ENCODE results near the gene ENTPD3. TPM values are rescaled to one million over a fixed set of nuclear protein-coding genes. Genes with fewer than 3 reads are reported as not detected.

Gene ENTPD3
- total RNA-seq, 1 experiment from 2014 or later: not detected

GRCh38 chr3:40407611-40408010 is 20.6 kb downstream of the ENTPD3 start:
- no peak overlapping the region for H3K18ac ChIP-seq (ENCODE audit: insufficient read length, low read depth, low read length)
- H3K79me2 ChIP-seq (ENCODE audit: insufficient read depth, low read length): no peaks in the 10 kb centered on the region
- no peaks in the 10 kb centered on the region for H3K79me1 ChIP-seq (ENCODE audit: insufficient read depth, low read depth, low read length, poor library complexity, severe bottlenecking)
- no peak overlapping the region for H4K8ac ChIP-seq (replicated peaks; ENCODE audit: insufficient read length, low read depth, low read length)
- no peak overlapping the region for H3K4ac ChIP-seq (ENCODE audit: low read depth, low read length)
- H3K23ac ChIP-seq (ENCODE audit: insufficient read length, low read depth, low read length): no peak overlapping the region
- no peaks in the 10 kb centered on the region for H3K23me2 ChIP-seq (ENCODE audit: insufficient read length, low read depth, low read length, poor library complexity, severe bottlenecking)
- no peaks in the 10 kb centered on the region for H4K20me1 ChIP-seq (ENCODE audit: control insufficient read depth, insufficient read depth, insufficient read length)
- H3K36me3 Mint-ChIP-seq (ENCODE audit: insufficient read depth in 1 of 3, low read depth in 3 of 3): no peaks in the 10 kb centered on the region
- no peak overlapping the region for H2BK120ac ChIP-seq (ENCODE audit: low read depth, low read length, poor library complexity, severe bottlenecking)
- no peak overlapping the region for H3K4me2 ChIP-seq (ENCODE audit: insufficient read depth, insufficient read length, low read length)
- H2BK20ac ChIP-seq (ENCODE audit: low read depth, low read length, poor library complexity, severe bottlenecking): no peak overlapping the region
- no peak overlapping the region for H3K27ac ChIP-seq (ENCODE audit: insufficient read length, low read depth, low read length)
- no peak overlapping the region for H4K5ac ChIP-seq (ENCODE audit: insufficient read length, low read depth, low read length)
- H3T11ph ChIP-seq (ENCODE audit: low read length): no peak overlapping the region
- H3K9ac ChIP-seq (ENCODE audit: extremely low read depth, insufficient read length, low read length): no peak overlapping the region
- 0 out of 2 replicates have a peak, but pooled peaks cover 1% of the 10 kb centered on the region for H3K27me3 Mint-ChIP-seq (ENCODE audit: low read depth)
- no peak overlapping the region for H3K14ac ChIP-seq (ENCODE audit: insufficient read depth, low read length)
- H3K4me1 Mint-ChIP-seq: 0 out of 4 replicates have a peak, but pooled peaks cover 0 to 3% of the 10 kb centered on the region in 2 experiments
- no peak overlapping the region for H2BK5ac ChIP-seq (ENCODE audit: insufficient read length, low read length)
- no peaks in the 10 kb centered on the region for H3K27me3 ChIP-seq (ENCODE audit: insufficient read depth, low read length)
- no peaks in the 10 kb centered on the region for H3K9me3 ChIP-seq (ENCODE audit: control insufficient read depth, low read depth, low read length)
- no peak overlapping the region for H3K56ac ChIP-seq (ENCODE audit: insufficient read length, low read depth, low read length)
- DNase-seq: no peak
- no peak overlapping the region for H3K27ac Mint-ChIP-seq
- no peak overlapping the region for H2AK5ac ChIP-seq (ENCODE audit: insufficient read length, low read length)
- no peaks in the 10 kb centered on the region for H3K9me3 Mint-ChIP-seq
- no peak overlapping the region for H3K4me3 Mint-ChIP-seq
- no peak overlapping the region for H2BK15ac ChIP-seq (ENCODE audit: low read depth, low read length)
- no peaks in the 10 kb centered on the region; the same call in 1 of the 2 replicates for H3K4me1 ChIP-seq (ENCODE audit: insufficient read depth, low read length)
- H4K91ac ChIP-seq (ENCODE audit: insufficient read length, low read depth, low read length): no peak overlapping the region
- WGBS (ENCODE audit: extremely low coverage, insufficient read length, low lambda C conversion rate): no CpG with 5 or more reads among the region's 3 CpGs
- TF ChIP-seq CTCF (conservative IDR thresholded peaks at IDR 0.05): no peak
- no peak overlapping the region for H2AFZ ChIP-seq (ENCODE audit: low read length)
- no peak overlapping the region for H2BK12ac ChIP-seq (ENCODE audit: insufficient read length, low read depth, low read length)

Measured in H9 (cell line).